HG03039 (cell line): ENCODE results near the gene CALM3.

Experiments used
- ATAC-seq: cut with Tn5 transposase; IDR thresholded peaks from one replicate; pipeline ENCODE4 v1.9.1; 2021; ENCODE audit warnings: mild to moderate bottlenecking, moderate library complexity; ENCODE audit not compliant: unreplicated experiment

CALM3 gene

GRCh38 chr19:46634656-46635218 lies 33.6 kb downstream of the CALM3 start:
- no peak for ATAC-seq

- ATAC-seq = no peak
These were observed 35.0 kb downstream of the CALM3 start, which contains the start of gene GNG8 for GRCh38 chr19:46635920-46636761. Gene GNG8, minus strand, starts transcription at chr19:46636202. Its CDS starts 1,520 bp downstream, at chr19:46634682.

- ATAC-seq = no peak
These were observed 36.1 kb downstream of the CALM3 start for GRCh38 chr19:46637224-46637623.

- no peak for ATAC-seq
These were observed 38.4 kb downstream of the CALM3 start for GRCh38 chr19:46639358-46640182.

- no peak for ATAC-seq
These were observed 39.5 kb downstream of the CALM3 start for GRCh38 chr19:46640656-46641055.

GRCh38 chr19:46644720-46645119 lies 43.6 kb downstream of the CALM3 start:
- ATAC-seq = no peak

GRCh38 chr19:46646402-46646801 lies 45.3 kb downstream of the CALM3 start:
- no peak for ATAC-seq

GRCh38 chr19:46648060-46648960 lies 47.2 kb downstream of the CALM3 start:
- no peak for ATAC-seq

- no peak for ATAC-seq
These were observed 48.1 kb downstream of the CALM3 start for GRCh38 chr19:46648961-46649960.

GRCh38 chr19:46650445-46650844 lies 49.3 kb downstream of the CALM3 start:
- ATAC-seq = no peak

- no peak for ATAC-seq
These were observed 53.6 kb downstream of the CALM3 start for GRCh38 chr19:46654621-46655152.

- ATAC-seq = no peak
These were observed 55.4 kb downstream of the CALM3 start for GRCh38 chr19:46656541-46656940.

GRCh38 chr19:46659151-46660007 lies 58.2 kb downstream of the CALM3 start:
- no peak for ATAC-seq

- no peak for ATAC-seq
These were observed 58.9 kb downstream of the CALM3 start for GRCh38 chr19:46660008-46660517.
